ENCODE measurements around the gene ALPG.
A peak's percentile ranks its signal among the peaks of the same experiment; 100 is the strongest.
"Not testable (repeated sequence)": the region's sequence is repeated elsewhere in the genome, so short reads cannot be mapped to it uniquely, and the experiment has no call there.

ALPG gene

DNA sequence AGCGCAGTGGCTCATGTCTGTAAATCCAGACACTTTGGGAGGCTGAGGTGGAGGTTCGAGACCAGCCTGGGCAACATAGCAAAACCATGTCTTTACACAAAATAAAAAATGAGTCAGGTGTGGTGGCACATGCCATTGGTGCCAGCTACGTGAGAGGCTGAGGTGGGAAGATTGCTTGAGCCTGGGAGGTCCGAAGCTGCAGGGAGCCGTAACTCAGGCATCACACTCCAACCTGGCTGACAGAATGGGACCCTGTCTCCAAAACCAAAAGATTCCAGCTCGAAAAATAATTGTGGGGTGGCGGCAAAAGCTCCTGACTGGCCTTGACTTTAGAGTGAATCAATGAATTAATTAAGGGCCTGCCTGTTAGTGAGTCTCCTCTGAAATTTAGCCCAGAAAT, 29.3 kb upstream of the ALPG start:
- no peak for DNase-seq

- no peak for DNase-seq
Observed at GRCh38 chr2:232377841-232378734, 28.6 kb upstream of the ALPG start.

DNA sequence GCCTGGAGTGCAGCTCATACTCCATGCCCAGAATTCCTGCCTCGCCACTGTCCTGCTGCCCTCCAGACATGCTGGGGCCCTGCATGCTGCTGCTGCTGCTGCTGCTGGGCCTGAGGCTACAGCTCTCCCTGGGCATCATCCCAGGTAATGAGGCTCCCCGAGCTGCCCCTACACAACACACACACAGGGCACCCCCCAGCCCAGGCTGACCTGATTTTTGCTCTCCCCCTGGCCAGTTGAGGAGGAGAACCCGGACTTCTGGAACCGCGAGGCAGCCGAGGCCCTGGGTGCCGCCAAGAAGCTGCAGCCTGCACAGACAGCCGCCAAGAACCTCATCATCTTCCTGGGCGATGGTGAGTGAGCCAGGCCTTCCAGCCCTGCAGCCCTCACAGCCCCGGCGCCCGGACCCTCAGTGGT, 27.9 kb upstream of the ALPG start, which contains the start of gene ALPP:
Gene ALPP, plus strand, starts transcription at position 17 of the 417 bp plus-strand sequence. Its CDS starts 52 bp downstream, at position 69.
- DNase-seq, result not testable (repeated sequence)

DNA sequence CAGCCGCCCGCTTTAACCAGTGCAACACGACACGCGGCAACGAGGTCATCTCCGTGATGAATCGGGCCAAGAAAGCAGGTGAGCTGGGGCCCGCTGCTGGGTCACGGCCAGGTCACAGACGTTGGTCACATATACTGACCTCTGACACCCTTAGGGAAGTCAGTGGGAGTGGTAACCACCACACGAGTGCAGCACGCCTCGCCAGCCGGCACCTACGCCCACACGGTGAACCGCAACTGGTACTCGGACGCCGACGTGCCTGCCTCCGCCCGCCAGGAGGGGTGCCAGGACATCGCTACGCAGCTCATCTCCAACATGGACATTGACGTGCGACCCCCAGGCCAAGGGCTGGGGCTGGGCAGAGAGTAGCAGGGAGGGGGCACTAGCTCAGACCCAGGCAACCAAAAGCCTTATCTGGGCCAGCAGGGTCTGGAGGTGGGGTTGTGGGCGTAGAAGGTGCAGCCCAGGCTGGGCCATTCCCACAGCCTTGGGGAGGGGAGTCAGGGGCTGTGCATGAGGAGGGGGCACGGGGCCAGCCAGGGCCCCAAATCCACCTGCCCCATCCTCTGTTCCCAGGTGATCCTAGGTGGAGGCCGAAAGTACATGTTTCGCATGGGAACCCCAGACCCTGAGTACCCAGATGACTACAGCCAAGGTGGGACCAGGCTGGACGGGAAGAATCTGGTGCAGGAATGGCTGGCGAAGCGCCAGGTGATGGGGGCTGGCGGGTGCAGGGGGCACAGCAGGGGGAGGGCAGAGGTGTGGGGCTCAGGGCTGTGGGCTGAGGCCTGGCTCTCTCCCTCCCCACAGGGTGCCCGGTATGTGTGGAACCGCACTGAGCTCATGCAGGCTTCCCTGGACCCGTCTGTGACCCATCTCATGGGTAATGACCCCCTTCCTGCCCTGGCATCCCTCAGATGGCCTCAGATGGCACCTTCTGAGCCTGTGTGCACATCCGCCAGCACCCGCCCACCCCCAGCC, 26.7 kb upstream of the ALPG start:
- not testable (repeated sequence) for DNase-seq

- DNase-seq, result not testable (repeated sequence)
Observed at GRCh38 chr2:232381204-232382031, 25.2 kb upstream of the ALPG start.

GRCh38 chr2:232382331-232383225, 24.1 kb upstream of the ALPG start:
- no peak for DNase-seq

DNA sequence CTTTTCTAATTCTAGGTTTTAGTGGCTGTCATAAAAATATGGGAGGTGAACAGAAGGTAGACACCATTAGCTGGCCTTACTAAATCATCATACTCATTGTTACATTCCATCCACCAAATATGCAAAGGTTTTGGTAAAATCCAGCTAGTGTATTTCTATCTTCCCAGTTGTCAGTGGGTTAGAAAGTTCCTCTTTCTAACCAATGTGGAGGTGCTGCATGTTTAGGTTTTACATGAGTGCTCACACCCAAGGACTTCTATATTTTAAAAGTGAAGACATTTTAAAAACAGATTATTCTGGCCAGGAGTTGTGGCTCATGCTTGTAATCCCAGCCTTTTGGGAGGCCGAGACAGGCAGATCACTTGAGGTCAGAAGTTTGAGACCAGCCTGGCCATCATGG, 22.2 kb upstream of the ALPG start:
- DNase-seq, result no peak

DNA sequence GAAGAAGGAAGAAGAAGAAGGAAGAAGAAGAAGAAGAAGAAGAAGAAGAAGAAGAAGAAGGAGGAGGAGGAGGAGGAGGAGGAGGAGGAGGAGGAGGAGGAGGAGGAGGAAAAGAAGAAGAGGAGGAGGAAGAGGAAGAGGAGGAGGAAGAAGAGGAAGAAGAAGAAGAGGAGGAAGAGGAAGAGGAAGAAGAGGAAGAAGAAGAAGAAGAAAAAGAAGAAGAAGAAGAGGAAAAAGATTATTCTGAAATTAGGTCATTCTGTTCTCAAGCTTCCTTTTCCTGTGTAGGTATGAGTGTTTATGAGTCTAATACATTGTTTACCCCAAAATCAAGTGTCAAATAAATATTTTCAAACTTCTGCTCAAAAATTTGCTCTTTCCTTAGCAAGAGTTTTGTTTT, 21.6 kb upstream of the ALPG start:
- not testable (repeated sequence) for DNase-seq

DNA sequence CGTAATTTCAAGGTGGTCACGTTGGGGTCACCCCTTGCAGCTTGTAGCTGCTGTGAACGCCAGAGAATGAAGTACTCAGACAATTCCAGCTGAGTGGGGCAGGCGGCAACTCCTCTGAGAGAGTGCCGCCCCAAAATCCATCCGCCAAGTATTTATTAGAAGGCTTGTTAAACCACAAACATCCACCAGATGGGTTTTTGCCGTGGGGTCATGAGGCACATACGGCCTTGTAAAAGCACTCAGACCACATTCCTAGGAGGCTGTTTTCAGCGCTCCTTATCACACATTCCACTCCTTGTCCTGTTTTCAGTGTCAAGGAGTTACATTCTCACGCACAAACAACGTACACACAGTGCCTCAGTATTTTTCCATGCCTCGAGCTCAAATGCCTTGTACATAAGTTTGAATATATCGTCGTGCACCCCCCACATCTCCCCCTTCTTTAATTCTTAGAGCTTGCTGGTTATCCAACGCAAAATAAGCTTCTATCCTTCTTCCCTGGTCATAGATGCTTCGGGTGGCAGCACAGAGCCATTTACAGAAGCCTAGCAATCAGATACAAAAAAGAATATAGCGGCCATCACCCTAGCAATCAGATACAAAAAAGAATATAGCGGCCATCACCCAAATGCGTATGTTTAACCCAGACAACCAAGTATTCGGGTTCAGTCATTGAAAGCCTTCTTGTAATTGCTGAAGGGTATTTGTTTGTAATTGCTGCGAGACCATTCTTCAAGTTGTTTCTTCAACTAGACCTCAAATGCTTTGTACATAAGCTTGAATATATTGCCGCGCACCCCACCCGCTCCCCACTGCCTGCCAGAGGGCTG, 20.8 kb upstream of the ALPG start:
- peak; percentile 62 for DNase-seq

- no peak for DNase-seq
Observed at GRCh38 chr2:232386490-232386739, 20.2 kb upstream of the ALPG start.

DNA sequence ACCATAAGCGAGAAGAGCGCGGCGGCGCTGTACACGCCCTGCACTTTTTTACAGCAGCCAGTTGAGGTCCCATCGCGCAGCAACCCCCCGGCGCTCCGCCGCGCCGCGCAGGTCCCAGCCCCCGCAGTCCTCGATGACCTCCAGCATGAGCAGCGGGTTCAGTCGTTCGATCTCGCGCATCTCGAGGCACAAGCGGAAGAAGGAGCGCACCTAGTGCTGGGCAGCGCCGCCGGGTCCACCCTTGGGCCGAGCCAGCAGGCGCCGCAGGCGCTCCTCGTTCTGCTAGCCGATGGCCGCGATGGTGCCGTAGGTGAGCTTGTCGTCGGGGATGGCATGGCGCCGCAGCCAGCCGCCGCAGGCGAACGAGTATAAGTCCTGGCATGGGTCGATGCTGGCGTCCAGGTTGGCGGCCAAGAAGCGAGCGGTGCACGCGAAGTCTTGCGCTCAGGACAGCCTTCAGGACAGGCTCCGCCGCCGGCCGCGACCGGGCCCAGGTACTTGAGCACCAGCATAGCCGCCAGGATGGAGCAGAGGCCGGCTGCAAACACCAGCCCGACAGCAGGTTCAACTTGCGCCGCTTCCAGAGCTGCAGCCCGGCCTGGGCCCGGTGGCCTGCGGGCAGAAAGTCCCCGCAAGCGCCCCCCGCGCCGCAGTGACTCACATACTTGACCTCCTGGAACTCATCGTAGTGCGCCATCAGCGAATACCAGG, 19.7 kb upstream of the ALPG start:
- no peak for DNase-seq

- DNase-seq, result no peak
Observed at GRCh38 chr2:232387451-232388171, 19.0 kb upstream of the ALPG start.

DNA sequence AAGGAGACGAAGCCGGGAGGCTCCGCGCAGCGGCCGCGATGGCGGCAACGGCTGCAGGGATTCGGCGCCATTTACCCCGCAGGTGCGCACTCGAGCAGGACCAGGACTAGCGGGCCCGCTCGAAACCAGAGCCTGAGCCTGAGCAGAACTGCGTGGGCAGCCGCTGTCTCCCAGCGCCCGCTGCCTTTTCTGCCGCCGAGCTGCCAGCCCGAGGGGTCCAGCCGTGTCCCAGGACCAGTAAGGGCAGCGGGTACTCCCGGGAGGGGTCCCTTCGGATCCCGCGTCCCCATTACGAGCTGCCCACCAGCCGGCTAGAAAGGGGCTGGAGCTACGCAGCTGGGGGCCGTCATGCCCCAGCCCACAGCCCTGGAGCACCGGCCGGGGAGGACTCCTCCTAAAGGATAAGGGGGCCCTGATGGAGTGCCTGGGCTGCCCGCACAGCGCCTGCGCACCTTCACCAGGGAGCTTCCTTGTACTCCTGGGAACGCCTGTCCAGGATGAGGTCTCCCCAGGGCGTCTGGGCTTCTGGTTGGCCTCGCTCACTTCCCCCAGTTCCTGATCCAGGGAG, 18.2 kb upstream of the ALPG start:
- no peak for DNase-seq

DNA sequence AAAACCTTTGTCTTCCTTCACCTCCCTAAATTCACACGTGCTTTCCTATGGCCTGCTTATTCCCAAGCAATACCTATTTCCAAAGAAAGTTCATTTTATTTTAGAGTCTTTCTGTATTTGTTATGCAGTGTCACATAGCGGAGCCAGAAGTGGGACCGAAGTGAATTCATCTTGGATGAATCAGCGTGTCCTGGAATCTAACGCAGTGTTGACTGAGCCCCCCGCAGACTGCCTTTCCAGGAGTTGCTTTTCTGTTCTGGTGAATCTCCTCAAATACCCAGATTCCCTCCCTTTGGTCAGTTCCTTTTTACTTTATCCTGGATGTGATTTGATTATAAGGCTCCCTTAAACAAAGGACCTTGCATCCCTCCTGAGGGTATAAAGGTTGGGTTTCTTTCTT, 17.3 kb upstream of the ALPG start:
- DNase-seq, result no peak

DNA sequence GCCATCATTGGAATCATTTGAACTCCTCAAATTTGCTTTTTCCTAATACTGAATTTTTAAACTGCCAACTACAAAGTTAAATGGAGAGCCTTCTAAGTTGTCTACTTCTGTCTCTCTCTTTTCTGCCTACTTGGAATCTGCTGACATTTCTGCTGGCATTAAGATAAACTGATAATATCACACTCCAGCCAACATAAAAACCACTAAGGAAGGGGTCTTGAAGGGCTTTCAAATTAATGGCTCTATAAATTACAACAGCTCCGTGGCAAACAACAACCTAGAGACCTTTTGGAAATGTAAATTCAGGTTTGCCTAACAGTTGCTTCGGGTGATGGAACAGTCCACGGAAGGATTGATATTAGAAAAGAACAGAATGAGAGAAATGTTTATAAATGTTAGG, 16.0 kb upstream of the ALPG start:
- no peak for DNase-seq

DNA sequence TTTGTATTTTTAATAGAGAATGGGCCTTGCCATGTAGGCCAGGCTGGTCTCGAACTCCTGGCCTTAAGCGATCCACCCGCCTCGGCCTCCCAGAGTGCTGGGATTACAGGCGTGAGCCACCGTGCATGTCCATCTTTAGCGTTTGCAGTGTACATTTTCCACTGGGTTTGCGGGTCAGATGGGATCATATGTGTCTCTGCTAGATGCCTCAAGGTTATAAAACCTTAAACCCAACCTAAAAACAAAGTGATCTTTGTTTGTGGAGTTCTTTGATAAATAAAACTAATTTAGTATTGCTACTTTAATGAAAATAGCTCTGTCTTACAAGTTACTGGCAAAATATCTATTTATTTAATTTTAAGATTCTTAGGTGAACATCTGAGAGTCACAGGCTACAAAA, 13.1 kb upstream of the ALPG start:
- DNase-seq, result no peak

DNA sequence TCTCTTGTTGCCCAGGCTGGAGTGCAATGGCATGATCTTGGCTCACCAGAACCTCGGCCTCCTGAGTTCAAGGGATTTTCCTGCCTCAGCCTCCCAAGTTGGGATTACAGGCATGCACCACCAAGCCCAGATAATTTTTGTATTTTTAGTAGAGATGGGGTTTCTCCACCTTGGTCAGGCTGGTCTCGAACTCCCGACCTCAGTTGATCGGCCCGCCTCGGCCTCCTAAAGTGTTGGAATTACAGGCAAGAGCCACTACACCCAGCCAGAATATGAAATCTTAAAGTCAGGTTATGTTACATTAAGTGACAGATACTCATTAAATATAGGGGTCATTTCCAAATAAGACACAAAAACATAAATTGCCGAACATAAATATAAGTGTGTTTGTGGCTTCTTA, 12.2 kb upstream of the ALPG start:
- not testable (repeated sequence) for DNase-seq

- no peak for DNase-seq
Observed at GRCh38 chr2:232395586-232395985, 11.1 kb upstream of the ALPG start.

- DNase-seq, result no peak
Observed at GRCh38 chr2:232396683-232397082, 10.0 kb upstream of the ALPG start.
